HG02840 (cell line): ENCODE results near the gene AKT2.

Experiments
- ATAC-seq: cut with Tn5 transposase; IDR thresholded peaks from one replicate; pipeline ENCODE4 v1.9.1; 2021; ENCODE audit warnings: mild to moderate bottlenecking, moderate library complexity, moderate number of reproducible peaks; ENCODE audit not compliant: unreplicated experiment, low FRiP score

The AKT2 gene

DNA sequence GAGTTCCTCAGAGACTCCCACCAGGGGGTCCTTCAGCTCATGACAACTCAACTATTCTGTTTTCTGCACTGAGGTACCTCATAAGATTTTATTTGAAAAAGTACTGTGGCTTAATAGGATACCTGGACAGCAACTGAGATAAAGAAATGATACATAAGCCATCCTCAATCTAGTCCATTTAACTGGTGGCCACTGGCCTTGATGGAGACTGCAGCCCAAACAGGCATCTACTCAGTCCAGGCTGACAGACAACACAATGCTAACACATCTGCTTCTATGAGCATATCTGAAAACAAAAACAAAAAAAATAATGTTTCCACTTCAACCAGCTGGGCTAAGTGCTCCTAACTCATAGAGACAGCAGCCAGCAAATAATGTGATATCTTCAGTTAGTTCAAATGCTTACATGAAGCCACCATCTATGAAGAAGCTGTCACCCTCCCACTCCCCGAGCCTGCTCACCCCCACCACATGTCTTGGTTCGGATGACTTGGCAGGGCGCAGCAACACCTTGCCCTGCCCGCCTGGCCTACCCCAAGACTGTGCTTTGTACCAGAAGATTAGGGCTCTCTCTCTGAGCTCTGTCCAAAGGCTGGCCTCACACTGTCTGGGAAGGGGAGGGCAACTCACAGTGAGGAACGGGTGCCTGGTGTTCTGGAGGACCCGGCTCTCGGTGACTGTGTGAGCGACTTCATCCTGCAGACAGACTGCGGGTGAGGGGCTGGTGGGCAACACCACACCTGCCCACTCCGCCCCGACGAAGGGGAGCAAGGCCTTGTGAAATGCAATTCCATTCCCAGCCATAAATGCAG is 45.5 kb downstream of the AKT2 start:
- no peak for ATAC-seq

DNA sequence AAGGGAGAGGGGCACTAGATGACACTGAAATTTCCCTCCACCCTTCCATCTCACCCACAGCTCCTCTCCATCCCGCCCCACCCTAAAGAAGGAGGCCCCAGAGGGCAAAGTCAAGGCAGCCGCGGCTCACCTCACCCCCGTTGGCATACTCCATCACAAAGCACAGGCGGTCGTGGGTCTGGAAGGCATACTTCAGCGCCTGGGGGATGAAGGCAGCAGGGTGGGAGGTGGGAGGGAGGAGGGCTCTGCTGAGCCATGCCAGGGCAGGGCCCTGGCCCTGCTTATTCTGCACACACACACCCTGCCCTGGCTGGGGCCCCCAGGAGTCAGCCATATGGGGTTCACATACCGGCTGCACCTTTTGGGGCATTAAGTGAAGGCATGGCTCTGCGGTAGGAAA is 46.4 kb downstream of the AKT2 start:
- no peak for ATAC-seq

DNA sequence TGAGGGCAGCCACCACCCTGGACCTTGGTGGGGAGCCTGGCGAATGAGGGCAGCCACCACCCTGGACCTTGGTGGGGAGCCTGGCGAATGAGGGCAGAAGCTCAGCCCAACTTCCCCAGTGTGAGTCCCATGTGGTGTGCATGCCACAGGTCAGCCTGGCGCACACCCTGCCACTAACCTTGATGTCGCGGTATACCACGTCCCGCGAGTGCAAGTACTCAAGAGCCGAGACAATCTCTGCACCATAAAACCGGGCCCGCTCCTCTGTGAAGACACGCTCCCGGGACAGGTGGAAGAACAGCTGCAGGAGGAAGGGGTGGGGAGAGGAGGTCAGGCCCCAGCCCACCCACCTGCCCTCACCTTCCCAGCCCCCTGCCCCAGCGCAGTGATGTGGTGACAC is 47.4 kb downstream of the AKT2 start:
- ATAC-seq = no peak

- ATAC-seq = no peak
These were observed 48.8 kb downstream of the AKT2 start for GRCh38 chr19:40236366-40236765.

GRCh38 chr19:40236026-40236355 is 49.2 kb downstream of the AKT2 start:
- no peak for ATAC-seq

DNA sequence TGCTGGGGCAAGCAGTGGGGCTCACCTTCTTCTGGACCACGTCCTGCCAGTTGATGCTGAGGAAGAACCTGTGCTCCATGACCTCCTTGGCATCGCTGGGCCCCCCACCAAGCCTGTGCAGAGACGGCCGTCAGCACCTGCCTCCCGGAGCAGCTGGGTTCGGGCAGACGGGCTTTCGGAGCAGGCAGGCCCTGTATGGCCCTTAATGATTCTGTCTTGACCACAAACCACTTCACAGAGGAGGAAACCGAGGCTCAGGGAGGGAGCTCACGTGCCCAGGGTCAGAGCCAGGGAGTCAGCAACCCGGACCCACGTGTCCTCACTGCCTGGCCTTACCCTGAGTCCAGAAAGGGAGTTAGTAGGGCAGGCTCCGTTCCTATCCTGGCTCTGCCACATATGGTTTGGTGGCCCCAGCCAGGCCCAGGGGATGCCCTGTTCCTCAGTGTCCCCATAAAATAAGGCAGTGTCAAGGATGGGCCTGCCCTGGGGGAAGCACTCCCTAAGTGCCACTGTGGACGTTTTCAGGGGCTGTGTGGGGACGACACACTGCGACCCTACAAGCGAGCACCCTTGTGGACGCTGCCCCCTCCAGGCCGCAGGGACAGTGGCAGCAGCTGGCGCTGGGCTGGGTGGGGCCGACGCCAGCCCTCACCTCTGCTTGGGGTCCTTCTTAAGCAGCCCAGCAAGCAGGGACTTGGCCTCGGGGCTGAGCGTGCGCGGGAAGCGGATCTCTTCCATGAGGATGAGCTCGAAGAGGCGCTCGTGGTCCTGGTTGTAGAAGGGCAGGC is 49.7 kb downstream of the AKT2 start:
- ATAC-seq = no peak

GRCh38 chr19:40234429-40235237 is 50.5 kb downstream of the AKT2 start:
- no peak for ATAC-seq

DNA sequence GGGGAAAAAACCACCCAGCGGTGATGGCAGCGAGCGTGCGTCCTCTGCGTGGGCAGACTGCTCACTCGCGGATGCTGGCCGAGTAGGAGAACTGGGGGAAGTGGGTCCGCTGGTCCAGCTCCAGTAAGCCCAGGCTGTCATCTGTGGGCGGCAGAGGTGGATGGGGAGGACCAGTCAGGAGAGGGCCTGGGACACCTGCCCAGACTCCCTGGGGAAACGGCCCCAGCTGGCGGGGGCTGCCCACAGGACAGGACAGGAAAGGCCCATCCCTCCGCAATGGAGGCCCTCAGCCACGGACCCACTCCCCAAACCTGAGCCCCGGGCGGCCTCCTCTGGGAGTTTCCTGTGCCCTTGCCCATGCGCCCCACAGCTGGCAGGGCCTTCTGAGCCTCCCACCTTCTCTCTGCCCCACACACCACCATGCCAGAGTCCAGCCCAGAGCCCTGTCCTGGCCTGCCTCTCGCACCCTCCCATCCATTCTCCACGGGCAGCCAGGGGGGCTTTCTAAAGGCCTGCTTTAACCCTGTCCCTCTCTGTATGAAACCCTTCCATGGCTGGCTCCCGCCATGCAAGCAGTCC is 51.2 kb downstream of the AKT2 start:
- no peak for ATAC-seq

- no peak for ATAC-seq
These were observed 52.0 kb downstream of the AKT2 start for GRCh38 chr19:40232949-40233810.

- ATAC-seq = no peak
These were observed 52.7 kb downstream of the AKT2 start for GRCh38 chr19:40232479-40232878.

DNA sequence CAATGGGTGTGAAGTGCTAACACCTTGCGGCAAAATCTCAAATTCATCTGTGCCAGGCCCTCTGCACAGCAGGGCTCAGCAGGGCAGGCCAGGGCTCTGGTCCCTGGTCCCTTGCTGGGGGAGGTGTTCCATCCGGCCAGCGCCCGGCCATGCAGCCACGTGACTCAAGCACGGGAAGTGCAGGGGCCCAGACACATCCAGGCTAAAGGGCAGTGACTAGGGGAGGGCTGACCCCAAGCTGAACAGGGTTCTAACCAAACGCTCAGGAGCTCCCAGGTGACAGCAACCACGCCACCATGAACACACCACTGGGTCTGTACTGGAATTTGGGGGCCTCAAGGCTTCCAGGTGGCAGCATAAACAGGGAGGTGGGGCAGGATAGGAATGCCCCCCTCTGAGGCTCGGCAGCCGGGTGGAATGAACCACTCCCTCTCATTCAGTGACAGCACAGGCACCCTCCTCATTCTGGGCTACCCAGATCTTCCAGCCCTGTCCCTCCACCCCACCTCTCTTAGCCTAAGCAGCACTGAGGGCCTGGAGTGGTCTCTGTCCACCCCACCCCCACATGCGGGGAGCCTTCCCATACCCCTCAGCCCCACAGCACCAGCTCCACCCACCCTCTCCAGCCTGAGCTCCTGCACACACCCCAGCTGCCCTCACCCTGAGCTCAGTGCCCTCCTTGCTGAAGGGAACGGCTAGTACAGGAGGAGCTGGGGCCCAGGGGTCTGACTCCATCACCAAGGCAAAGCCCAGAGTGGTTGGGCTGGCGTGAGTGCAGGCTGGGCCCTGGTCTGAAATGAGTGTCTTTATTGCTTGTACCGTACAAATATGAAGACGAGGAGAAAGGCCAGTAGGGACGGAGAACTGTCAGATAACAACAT is 53.4 kb downstream of the AKT2 start:
- no peak for ATAC-seq

DNA sequence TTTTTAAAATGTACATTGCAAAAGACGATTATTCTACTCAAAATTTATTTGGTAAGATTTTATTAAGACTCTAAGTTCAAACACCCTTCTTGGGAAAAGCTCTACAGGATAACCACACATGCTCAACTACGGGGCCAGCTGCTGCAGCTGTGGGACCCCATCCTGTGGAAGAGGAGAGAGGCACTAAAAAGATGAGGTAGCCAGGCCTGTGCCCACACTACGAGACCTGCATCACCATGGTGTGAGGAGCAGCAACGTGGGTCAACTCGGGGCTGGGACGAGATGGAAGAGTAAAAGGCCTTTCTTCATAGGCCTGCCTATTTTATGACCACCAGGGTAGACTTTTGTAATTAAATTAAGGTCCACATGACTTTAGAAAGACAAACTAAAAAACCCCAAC is 54.1 kb downstream of the AKT2 start:
- ATAC-seq = no peak

DNA sequence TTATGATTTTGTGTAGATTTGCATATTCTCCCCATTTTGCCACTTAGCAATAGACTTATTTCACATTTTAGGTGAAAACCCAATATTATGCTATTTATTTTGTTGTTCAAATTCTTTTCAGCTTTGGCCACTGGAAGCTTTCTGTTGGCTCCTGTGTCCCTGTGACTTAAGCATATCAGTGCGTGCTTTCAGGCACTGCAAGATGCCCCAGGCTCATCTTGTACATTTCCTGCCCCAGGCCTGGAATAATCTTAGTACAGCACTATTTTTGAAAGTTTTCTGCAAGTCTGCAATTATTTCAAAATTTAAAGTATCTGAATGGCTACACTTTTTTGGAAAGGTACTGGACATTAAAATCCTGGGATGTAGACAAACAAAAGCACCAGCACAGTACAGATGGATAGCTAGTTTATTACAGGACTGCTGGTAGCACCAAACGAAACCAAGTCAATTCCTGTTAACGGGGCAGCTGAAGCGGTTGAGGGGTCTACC is 55.2 kb downstream of the AKT2 start:
- ATAC-seq = no peak

- no peak for ATAC-seq
These were observed 55.7 kb downstream of the AKT2 start for GRCh38 chr19:40229484-40229883.

- no peak for ATAC-seq
These were observed 56.3 kb downstream of the AKT2 start for GRCh38 chr19:40228863-40229262.

DNA sequence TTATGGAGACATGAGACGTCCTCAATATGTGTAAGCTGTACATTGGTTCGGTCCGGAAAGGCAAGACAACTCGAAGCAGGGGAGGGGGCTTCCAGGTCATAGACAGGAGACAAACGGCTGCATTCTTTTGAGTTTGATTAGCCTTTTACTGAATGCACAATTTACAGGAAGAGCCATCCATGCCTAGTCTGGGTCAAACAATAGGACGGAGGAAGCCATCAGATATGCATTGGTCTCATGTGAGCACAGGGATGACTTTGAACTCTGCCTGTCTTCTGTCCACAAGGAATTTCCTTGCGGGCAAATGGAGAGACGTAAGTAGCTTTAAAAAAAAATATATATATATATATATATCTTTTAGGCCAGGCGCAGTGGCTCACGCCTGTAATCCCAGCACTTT is 56.8 kb downstream of the AKT2 start:
- ATAC-seq = no peak

GRCh38 chr19:40225440-40226305 is 59.5 kb downstream of the AKT2 start:
- ATAC-seq = no peak
